Karpas-422 (cell line): ENCODE data around the gene GPS1. TPM values are rescaled to one million over a fixed set of nuclear protein-coding genes. Genes with fewer than 3 reads are reported as not detected.

Source experiments
- DNase-seq: peaks from one replicate; pipeline ENCODE4 v3.0.0-alpha.2; 2015
- H2AFZ ChIP-seq: fragments of 200-600 bp; sonication (generic); 2 replicates; pipeline ENCODE4 v1.6.1; 2014; ENCODE audit warnings: antibody characterized with exemption, low read length, mixed read lengths
- H3K27ac ChIP-seq: fragments of 200-600 bp; sonication (generic); 2 replicates; pipeline ENCODE4 v1.5.1; 2014; ENCODE audit warnings: mild to moderate bottlenecking, low read length, moderate library complexity
- H3K27me3 ChIP-seq: fragments of 200-600 bp; sonication (generic); 2 replicates; pipeline ENCODE4 v1.6.1; 2014; ENCODE audit warnings: low read length, mixed read lengths
- H3K36me3 ChIP-seq: fragments of 200-600 bp; sonication (generic); 2 replicates; pipeline ENCODE4 v1.6.1; 2014; ENCODE audit warnings: low read length, mixed read lengths; ENCODE audit not compliant: insufficient read depth
- H3K4me1 ChIP-seq: fragments of 200-600 bp; sonication (generic); 2 replicates; pipeline ENCODE4 v1.6.1; 2014; ENCODE audit warnings: mild to moderate bottlenecking, low read length, mixed read lengths
- H3K4me2 ChIP-seq: fragments of 200-600 bp; sonication (generic); 2 replicates; pipeline ENCODE4 v1.6.1; 2014; ENCODE audit warnings: low read length, low read depth, mild to moderate bottlenecking; ENCODE audit not compliant: poor library complexity, severe bottlenecking
- H3K4me3 ChIP-seq: fragments of 200-600 bp; sonication (generic); 2 replicates; pipeline ENCODE4 v1.5.1; 2014; ENCODE audit warnings: mild to moderate bottlenecking, antibody characterized with exemption, low read length, mixed read lengths
- H3K79me2 ChIP-seq: fragments of 200-600 bp; sonication (generic); 2 replicates; pipeline ENCODE4 v1.6.1; 2014; ENCODE audit warnings: mild to moderate bottlenecking, low read length, mixed read lengths
- H3K9ac ChIP-seq: fragments of 200-600 bp; sonication (generic); 2 replicates; pipeline ENCODE4 v1.6.0; 2014; ENCODE audit warnings: low read length
- H3K9me2 ChIP-seq: fragments of 200-600 bp; sonication (generic), shearing (Covaris generic); replicated peaks from 2 replicates; pipeline ENCODE4 v1.6.0; 2014; ENCODE audit warnings: mild to moderate bottlenecking, low read length, moderate library complexity; ENCODE audit not compliant: insufficient read depth
- H3K9me3 ChIP-seq: fragments of 300-700, 200-600 bp; sonication (generic); 2 replicates; pipeline ENCODE4 v1.6.1; 2014; ENCODE audit warnings: low read length, mixed read lengths
- H4K20me1 ChIP-seq: fragments of 200-600 bp; sonication (generic); 2 replicates; pipeline ENCODE4 v1.6.1; 2014; ENCODE audit warnings: mild to moderate bottlenecking, antibody characterized with exemption, low read length, low read depth; ENCODE audit not compliant: insufficient read depth
- total RNA-seq: library from RNA; depleted of rRNA; stranded (reverse); fragments of >200 nt; shearing (Covaris generic); gene quantifications from 2 replicates; pipeline ENCODE4 v1.2.3, GENCODE V29; 2014; ENCODE audit warnings: low replicate concordance; rRNA removed

GPS1 gene
- total RNA-seq = 57.1 and 110 TPM in 2 replicates

GRCh38 chr17:82051776-82052637 lies at the start of gene GPS1, which contains the start of gene RFNG:
Gene GPS1 (plus strand): TSS chr17:82051898. CDS start chr17:82051932, 34 bp downstream.
Gene RFNG (minus strand): TSS chr17:82051811. CDS start chr17:82051766, 45 bp downstream.
- H3K27ac ChIP-seq = no peak within 1 kb of the TSS
- no peaks in the 10 kb centered on the region for H3K9me3 ChIP-seq
- no peaks in the 10 kb centered on the region for H3K27me3 ChIP-seq
- peak within 1 kb of the TSS; percentile 96 for H3K9ac ChIP-seq
- H3K4me2 ChIP-seq = peak within 1 kb of the TSS; percentile 95
- H3K9me2 ChIP-seq = no peaks in the 10 kb centered on the region
- DNase-seq = peak; percentile 92
- H3K4me3 ChIP-seq = peak within 1 kb of the TSS; percentile 99
- peaks cover 30% of the 10 kb centered on the region for H3K4me1 ChIP-seq
- H2AFZ ChIP-seq = no peak within 1 kb of the TSS
- no peaks in the 10 kb centered on the region for H3K36me3 ChIP-seq
- peaks cover 17% of the 10 kb centered on the region for H3K79me2 ChIP-seq
- peaks cover 17% of the 10 kb centered on the region; the same call in 1 of the 2 replicates for H4K20me1 ChIP-seq

DNA sequence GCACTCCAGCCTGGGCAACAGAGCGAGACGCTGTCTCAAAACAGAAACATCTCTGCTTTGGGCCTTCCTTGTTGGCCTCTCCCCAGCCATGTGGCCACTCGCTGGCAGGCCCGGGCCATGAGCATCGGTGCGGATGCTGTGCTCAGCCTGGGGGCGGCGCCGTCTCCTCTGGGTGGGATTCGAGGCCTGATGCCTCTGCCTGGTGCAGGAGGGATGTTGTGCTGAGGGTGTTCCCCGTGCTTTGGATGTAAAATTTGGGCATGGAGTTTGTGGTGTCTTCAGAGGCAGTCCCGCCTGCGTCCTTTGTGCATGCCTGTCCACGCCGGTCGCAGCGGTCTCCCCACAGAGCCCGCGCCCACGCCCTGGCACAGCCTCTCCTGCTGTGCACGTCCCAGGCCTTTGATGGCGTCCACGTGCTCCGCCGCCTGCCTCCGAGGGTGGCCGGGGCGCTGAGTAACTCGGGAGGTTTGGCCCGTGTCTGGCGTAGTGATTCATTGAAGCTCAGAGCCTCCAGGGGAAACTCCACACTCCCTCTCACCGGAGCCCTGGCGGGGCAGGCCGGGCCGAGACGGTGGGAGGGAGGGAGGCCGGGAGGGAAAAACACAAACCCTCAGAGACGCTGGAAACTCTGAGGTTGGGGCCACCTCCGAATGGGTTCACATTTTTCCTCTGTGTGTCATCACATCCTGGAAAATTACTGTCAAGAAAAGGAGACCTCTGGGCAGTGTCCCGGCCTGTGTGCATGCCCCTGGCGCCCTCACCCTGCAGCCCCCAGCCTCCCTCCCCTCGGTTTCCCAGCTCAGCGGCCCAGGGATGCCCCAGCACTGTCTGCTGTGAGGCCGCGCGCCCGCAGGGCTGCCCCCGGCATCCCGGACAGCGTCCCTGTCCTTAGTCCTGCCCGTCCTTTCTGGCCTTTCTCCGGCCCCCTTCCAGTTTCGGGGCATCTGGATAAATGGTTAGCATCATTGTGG lies 48.0 kb upstream of the GPS1 start:
- H3K27me3 ChIP-seq = no peaks in the 10 kb centered on the region
- no peak overlapping the region for H2AFZ ChIP-seq
- no peaks in the 10 kb centered on the region for H3K36me3 ChIP-seq
- no peak overlapping the region for H3K9ac ChIP-seq
- no peak overlapping the region for H3K27ac ChIP-seq
- no peaks in the 10 kb centered on the region for H3K4me1 ChIP-seq
- no peak overlapping the region for H3K4me2 ChIP-seq
- H3K9me2 ChIP-seq = no peaks in the 10 kb centered on the region
- no peaks in the 10 kb centered on the region for H4K20me1 ChIP-seq
- no peaks in the 10 kb centered on the region for H3K79me2 ChIP-seq
- H3K4me3 ChIP-seq = no peak overlapping the region
- DNase-seq = no peak
- H3K9me3 ChIP-seq = no peaks in the 10 kb centered on the region

DNA sequence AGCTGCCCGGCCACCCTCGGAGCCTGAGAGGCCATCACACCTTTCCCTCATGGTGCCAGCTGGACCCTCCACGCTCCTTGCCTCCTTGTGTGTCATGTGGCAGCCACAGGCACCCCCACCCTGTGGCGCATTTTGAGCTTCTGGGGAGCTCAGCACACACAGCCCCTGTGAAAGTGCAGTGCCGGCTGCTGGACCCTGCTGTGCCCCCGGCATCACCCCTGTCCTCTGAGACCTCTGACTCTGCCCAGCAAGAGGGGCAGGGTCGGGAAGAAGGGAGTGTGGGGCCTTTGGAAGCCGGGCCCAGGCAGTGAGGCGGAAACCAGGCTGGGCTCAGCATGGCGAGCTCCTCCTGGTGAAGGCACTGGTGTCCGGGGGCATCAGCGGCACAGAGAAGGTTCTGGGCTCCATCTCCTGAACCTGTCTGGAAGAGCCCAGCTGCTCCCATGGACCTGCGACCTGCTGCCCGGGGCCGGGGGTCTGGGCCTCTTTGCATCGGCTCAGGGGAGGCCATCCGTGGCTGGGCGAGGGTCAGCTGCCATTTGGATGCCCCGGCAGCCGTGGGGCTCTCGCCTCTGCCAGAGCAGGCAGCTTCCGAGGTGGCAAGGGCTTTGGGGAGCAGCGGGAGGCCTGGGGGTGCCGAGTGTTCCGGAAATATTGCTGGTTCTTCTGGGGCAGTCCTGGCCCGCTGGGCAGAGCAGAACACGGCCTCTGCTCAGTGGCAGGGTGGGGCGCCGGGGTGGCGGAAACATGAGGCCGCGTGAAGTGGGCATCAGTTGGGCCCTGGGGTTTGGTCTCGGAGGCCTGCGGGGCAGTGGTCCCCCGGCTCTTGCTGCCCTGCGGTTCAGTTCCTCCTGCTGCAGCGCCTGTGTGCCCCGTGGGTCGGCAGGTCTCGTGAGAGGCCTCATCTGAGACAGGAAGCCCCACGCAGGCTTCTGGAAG lies 46.9 kb upstream of the GPS1 start:
- Histone ChIP-seq H3K4me2 (no peak overlapping the region), H3K9me2 (no peaks in the 10 kb centered on the region), H3K4me3 (no peak overlapping the region), H3K27ac (no peak overlapping the region), H3K9ac (no peak overlapping the region), H3K4me1 (no peaks in the 10 kb centered on the region), H3K79me2 (no peaks in the 10 kb centered on the region), H4K20me1 (no peaks in the 10 kb centered on the region), H3K27me3 (no peaks in the 10 kb centered on the region), H3K9me3 (no peaks in the 10 kb centered on the region), H2AFZ (no peak overlapping the region), H3K36me3 (no peaks in the 10 kb centered on the region)
- no peak for DNase-seq

DNA sequence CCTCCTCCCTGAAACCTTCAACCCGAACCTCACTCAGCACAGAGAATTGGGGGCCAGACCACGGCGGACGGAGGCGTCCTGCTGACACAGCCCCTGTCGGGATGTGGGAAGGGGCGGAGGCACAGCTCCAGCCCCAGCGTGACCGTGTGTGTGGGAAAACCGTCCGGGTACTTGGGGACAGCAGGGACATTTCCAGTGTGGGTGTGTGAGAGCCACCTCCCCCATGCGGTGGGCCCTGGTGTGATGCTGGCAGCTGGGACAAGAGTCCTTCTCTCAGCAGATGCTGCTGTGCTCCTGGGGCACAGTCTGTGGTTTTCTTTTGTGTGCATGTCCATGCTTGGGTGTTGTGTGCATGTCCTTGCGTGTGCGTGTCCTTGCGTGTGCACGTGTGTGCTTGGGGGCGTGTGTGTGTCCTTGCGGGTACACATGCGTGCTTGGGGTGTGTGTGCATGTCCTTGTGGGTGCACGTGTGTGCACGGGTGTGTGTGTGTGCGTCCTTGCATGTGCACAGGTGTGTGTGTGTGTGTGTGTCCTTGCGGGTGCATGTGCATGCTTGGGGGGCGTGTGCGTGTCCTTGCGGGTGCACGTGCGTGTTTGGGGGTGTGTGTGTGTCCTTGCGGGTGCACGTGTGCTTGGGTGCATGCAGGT lies 45.9 kb upstream of the GPS1 start:
- H3K9me2 ChIP-seq = no peaks in the 10 kb centered on the region
- no peaks in the 10 kb centered on the region for H3K4me1 ChIP-seq
- no peaks in the 10 kb centered on the region for H3K27me3 ChIP-seq
- H3K4me2 ChIP-seq = no peak overlapping the region
- H3K27ac ChIP-seq = no peak overlapping the region
- H3K4me3 ChIP-seq = no peak overlapping the region
- H3K9ac ChIP-seq = no peak overlapping the region
- no peak overlapping the region for H2AFZ ChIP-seq
- H3K79me2 ChIP-seq = no peaks in the 10 kb centered on the region
- H4K20me1 ChIP-seq = no peaks in the 10 kb centered on the region
- no peak for DNase-seq
- no peaks in the 10 kb centered on the region for H3K36me3 ChIP-seq
- H3K9me3 ChIP-seq = no peaks in the 10 kb centered on the region

- no peak for DNase-seq
- no peaks in the 10 kb centered on the region for H3K36me3 ChIP-seq
- no peaks in the 10 kb centered on the region for H3K9me2 ChIP-seq
- H3K4me3 ChIP-seq = no peak overlapping the region
- no peak overlapping the region for H3K9ac ChIP-seq
- no peak overlapping the region for H3K27ac ChIP-seq
- no peaks in the 10 kb centered on the region for H3K79me2 ChIP-seq
- H3K4me1 ChIP-seq = no peaks in the 10 kb centered on the region
- H3K4me2 ChIP-seq = no peak overlapping the region
- H2AFZ ChIP-seq = no peak overlapping the region
- H3K27me3 ChIP-seq = no peaks in the 10 kb centered on the region
- no peaks in the 10 kb centered on the region for H3K9me3 ChIP-seq
- H4K20me1 ChIP-seq = no peaks in the 10 kb centered on the region
Observed at GRCh38 chr17:82006468-82007227, 45.0 kb upstream of the GPS1 start.

- Histone ChIP-seq H3K4me3 (no peak overlapping the region), H2AFZ (no peak overlapping the region), H3K9me2 (no peaks in the 10 kb centered on the region), H3K36me3 (no peaks in the 10 kb centered on the region), H3K27me3 (no peaks in the 10 kb centered on the region), H3K4me1 (no peaks in the 10 kb centered on the region), H4K20me1 (no peaks in the 10 kb centered on the region), H3K9ac (no peak overlapping the region), H3K79me2 (no peaks in the 10 kb centered on the region), H3K4me2 (no peak overlapping the region), H3K9me3 (no peaks in the 10 kb centered on the region), H3K27ac (no peak overlapping the region)
- DNase-seq = no peak
Observed at GRCh38 chr17:82007228-82007494, 44.5 kb upstream of the GPS1 start.
